Epithelial cell of proximal tubule (primary cell): Measurements from ENCODE around the gene SDK1. TPM values are rescaled to one million over a fixed set of nuclear protein-coding genes. Genes with fewer than 3 reads are reported as not detected.

Experiments
- DNase-seq: peaks from one replicate; pipeline ENCODE4 v3.0.0-alpha.2; 2011; ENCODE audit warnings: low read depth
- H3K4me3 ChIP-seq: 2 replicates; pipeline ENCODE4 v1.5.1; 2011; ENCODE audit warnings: low read depth, mild to moderate bottlenecking, low read length
- total RNA-seq: library from RNA; depleted of rRNA; stranded (reverse); fragments of >200 nt; gene quantifications from 2 replicates; pipeline ENCODE4 v1.2.3, GENCODE V29; 2015
- TF ChIP-seq, protein P1 (sequence below): conservative IDR thresholded peaks from 2 replicates; pipeline ENCODE4 v1.5.1; 2012; ENCODE audit warnings: low read depth, mild to moderate bottlenecking, low read length

SDK1 gene
- total RNA-seq, 1 donor from 2014 or later, result 0.75 TPM

DNA sequence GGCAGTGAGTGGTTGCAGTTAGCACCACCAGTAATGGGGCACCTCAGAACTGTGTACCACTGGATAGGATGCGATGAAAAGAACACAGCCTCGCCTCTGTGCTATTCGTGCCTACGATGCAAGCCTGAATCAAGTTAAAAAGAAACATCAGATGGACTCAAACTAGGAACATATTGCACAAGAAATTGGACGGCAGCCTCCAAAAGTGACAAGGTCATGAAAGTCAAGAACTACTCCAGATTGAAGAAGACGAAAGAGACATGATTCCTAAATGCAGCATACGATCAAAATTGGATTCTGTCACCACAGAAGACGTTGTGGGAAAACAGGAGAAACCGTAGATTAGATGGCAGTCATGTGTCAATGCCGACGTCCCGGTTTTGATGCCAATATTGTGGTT, 732.9 kb downstream of the SDK1 start:
- H3K4me3 ChIP-seq, result no peak overlapping the region
- no peak for DNase-seq
- TF ChIP-seq, protein P1, sequence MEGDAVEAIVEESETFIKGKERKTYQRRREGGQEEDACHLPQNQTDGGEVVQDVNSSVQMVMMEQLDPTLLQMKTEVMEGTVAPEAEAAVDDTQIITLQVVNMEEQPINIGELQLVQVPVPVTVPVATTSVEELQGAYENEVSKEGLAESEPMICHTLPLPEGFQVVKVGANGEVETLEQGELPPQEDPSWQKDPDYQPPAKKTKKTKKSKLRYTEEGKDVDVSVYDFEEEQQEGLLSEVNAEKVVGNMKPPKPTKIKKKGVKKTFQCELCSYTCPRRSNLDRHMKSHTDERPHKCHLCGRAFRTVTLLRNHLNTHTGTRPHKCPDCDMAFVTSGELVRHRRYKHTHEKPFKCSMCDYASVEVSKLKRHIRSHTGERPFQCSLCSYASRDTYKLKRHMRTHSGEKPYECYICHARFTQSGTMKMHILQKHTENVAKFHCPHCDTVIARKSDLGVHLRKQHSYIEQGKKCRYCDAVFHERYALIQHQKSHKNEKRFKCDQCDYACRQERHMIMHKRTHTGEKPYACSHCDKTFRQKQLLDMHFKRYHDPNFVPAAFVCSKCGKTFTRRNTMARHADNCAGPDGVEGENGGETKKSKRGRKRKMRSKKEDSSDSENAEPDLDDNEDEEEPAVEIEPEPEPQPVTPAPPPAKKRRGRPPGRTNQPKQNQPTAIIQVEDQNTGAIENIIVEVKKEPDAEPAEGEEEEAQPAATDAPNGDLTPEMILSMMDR, result no peak

DNA sequence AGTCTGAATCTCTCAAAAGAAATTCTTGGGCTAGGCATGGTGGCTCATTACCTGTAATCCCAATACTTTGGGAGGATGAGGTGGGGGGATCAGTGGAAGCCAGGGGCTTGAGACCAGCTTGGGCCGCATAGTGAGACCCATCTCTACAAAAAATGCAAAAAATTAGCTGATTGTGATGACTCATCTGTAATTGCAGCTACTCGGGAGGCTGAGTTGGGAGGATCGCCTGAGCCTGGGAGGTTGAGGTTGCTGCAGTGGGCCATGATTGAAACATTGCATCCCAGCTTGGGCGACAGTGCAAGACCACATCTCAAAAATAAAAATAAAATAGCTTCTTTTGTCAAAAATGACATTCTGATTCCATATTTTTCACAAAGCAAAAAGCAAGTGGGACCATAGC, 736.3 kb downstream of the SDK1 start:
- DNase-seq, result no peak
- TF ChIP-seq, protein P1, result no peak
- H3K4me3 ChIP-seq, result no peak overlapping the region

DNA sequence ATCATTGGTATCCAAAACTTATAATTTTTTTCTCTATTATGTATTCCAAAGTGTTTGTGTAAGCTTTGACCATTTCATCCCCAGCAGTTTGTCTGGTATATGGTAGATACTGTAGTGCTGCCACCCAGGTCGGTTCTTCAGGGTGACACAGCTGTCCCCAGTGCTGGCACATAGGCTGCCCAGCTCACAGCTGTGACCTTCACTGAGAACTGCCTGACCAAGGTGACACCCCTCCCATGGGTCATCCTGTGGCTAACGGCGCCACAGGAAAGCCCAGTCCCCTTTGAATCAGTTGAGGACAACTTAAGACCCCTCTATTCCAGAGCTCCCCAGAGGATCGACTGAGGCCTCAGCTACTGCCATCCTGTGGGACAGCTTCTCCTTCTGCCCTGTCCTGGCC, 736.8 kb downstream of the SDK1 start:
- no peak overlapping the region for H3K4me3 ChIP-seq
- TF ChIP-seq, protein P1, result no peak

DNA sequence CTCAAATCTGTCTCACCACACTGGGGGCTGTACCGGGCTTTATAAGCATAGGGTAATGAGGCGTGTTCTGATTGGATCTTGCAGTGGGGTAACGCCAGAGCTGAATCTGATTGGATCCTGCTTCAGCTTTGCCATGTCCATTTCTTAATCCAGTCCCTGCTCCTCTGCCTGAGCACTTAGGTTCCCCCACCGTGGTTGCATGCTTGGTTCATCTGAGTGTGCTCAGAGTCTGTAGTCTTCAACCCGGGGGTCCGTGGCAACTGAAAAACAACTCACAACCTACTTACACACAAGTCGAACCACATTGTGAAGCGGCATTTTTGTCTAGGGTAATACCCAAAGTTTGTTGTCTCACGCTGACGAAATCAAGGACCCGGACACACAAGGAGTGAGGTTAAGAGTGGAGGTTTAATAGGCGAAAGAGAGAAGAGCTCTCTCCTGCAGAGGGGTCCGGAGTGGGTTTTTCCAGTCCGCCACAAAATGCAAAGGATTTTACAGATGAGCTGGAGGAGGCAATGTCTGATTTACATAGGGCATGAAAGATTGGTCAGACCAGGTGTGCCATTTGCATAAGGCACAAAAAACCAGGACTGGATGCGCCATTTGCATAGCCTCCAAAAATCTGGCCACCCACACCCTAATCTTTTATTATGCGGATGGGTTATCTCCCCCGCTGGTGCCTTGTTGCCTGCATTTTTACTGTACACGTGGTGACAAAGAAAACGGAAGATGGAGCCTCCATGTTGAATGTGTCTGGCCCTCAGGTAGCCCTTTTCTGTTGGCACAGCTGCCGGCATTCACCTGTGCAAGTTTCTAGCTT, 739.3 kb downstream of the SDK1 start:
- DNase-seq, result no peak
- TF ChIP-seq, protein P1, result no peak
- H3K4me3 ChIP-seq, result no peak overlapping the region

More for the DNA sequence above, 736.8 kb downstream of the SDK1 start:
- no peak for DNase-seq

DNA sequence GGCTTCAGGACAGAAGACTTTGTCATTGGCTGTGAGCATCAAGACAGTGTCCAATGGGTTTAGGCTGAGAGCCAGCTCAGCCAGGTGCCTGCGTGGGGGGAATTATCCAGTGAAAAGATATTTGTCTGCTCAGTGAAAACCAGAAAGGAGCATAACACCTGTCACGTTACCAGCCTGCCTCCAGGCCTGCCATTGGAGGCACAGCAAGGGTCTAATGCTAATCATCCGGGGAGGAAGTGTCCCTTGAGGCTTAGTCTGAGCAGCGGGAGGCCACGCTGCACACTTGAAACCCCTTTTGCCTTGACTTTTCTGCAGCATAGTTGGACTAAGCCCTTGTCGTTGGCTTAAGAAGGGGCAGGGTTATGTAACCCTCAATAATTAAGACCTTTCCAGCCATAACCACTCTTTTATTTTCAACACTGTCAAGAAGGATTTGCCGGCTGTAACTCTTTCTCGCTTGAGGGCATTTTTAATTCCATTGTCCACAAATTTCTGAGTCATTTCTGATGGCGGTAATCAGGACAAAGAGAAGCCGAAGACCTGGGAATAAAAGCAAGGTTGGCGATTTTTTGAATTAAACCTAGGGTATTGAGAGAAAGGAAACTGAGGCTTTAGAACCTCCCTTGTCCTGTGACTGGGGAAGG, 741.5 kb downstream of the SDK1 start:
- DNase-seq, result no peak
- TF ChIP-seq, protein P1, result no peak
- H3K4me3 ChIP-seq, result no peak overlapping the region

DNA sequence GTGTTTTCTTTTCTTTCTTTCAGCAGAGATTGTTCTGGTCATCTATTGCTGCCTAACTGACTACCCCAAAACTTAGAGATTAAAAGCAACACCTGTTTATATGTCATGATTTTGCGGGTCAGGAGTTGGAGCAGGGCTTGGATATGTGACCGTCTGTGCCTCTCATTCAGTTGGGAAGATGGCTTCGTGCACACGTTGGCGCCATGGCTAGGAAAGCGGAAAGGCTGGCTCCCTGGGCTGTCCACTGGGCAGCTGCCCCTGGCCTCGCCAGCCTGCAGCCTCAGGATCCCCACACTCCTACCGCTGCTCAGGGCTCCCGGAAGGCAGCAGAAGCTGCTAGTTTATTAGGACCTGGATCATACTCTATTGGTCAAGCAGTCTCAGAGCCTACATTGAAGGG, 742.9 kb downstream of the SDK1 start:
- H3K4me3 ChIP-seq, result no peak overlapping the region
- DNase-seq, result no peak
- TF ChIP-seq, protein P1, result no peak
